Thyroid gland (tissue), 4 donors: ENCODE results near the gene EPYC. TPM values are rescaled to one million over a fixed set of nuclear protein-coding genes. Genes with fewer than 3 reads are reported as not detected.

ENCODE experiments used
- DNase-seq, 2 donors: peaks; one replicate each; pipeline ENCODE4 v3.0.0-alpha.2; 2019
- H3K27ac ChIP-seq, 3 donors: fragments of 200-600 bp; sonication (generic); 1 replicate in 2 of 3; 2 replicates in 1 of 3; pipeline ENCODE4 v1.5.1; 2016 to 2019; ENCODE audit warnings: mild to moderate bottlenecking in 1 of 3, moderate library complexity in 1 of 3
- H3K27me3 ChIP-seq: fragments of 200-600 bp; sonication (generic); one replicate; pipeline ENCODE4 v1.5.1; 2019
- H3K36me3 ChIP-seq, 2 donors: fragments of 200-600 bp; sonication (generic); one replicate each; pipeline ENCODE4 v1.5.1; 2016 to 2019
- H3K4me1 ChIP-seq, 2 donors: fragments of 200-600 bp; sonication (generic); one replicate each; pipeline ENCODE4 v1.5.1; 2017 to 2019
- H3K4me3 ChIP-seq, 3 donors: fragments of 200-600 bp; sonication (generic); replicated peaks in 1 of 3; 1 replicate in 2 of 3; 2 replicates in 1 of 3; pipeline ENCODE4 v1.5.1; 2016; ENCODE audit warnings: mild to moderate bottlenecking in 1 of 3
- H3K9me3 ChIP-seq: fragments of 200-600 bp; sonication (generic); one replicate; pipeline ENCODE4 v1.5.1; 2017
- POLR2A ChIP-seq, 2 donors: fragments of 450-650 bp; IDR thresholded peaks; one replicate each; pipeline ENCODE4 v1.6.1; 2017; ENCODE audit warnings: antibody characterized with exemption in 2 of 2, mild to moderate bottlenecking in 2 of 2, moderate library complexity in 1 of 2
- WGBS, 2 donors: methylation state at CpG; one replicate each; pipeline ENCODE4 v1.1.5; 2017; 5-methylcytosine and 5-hydroxymethylcytosine counted together
- intact Hi-C: fragments of 100-400 bp; cut with DNase I; formaldehyde crosslinking; loops from one replicate; pipeline ENCODE4 v1.15.1; 2023
- total RNA-seq, 4 donors: library from RNA; depleted of rRNA; stranded (reverse); fragments of >200 nt; gene quantifications; one replicate each; pipeline ENCODE4 v1.2.3, GENCODE V29; 2016
- TF ChIP-seq, protein P1 (sequence below), 6 experiments: fragments of 200-600 bp in 3 of 6; fragments of 450-650 bp in 3 of 6; sonication (generic) in 3 of 6; IDR thresholded peaks; one replicate each; pipeline ENCODE4 v1.5.1; 2016 to 2019; ENCODE audit warnings: antibody characterized with exemption in 6 of 6, mild to moderate bottlenecking in 2 of 6, inconsistent platforms in 1 of 6, moderate library complexity in 1 of 6

The EPYC gene
- total RNA-seq, 4 donors from 2014 or later, result not detected

DNA sequence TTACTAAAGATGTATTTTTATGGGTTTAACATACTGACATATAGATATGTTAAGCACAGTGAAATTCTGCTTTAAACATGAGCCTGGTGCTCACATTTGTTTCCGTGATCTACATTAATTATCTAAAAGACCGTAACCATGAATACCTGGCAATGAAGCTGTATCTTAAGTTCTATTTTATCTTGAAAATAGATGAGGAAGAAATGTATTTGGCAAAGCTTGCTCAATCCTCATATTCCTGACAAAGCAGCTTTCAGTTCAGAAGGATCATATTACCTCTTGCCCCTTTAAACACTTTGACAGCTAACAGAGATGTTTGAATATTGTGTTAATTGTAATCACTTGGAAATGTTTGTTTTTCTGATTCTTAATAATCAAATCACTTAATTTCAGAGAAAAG is 9.8 kb downstream of the EPYC start:
- 73 to 86% methylated on average over 2 of the region's 2 CpGs for WGBS, 2 donors
- Histone ChIP-seq H3K36me3 (no peaks in the 10 kb centered on the region), H3K4me3 (no peak overlapping the region), H3K27me3 (no peaks in the 10 kb centered on the region), H3K27ac (no peak overlapping the region), H3K9me3 (no peaks in the 10 kb centered on the region), H3K4me1 (no peaks in the 10 kb centered on the region)
- intact Hi-C loops, result no loop called here
- no peak for TF ChIP-seq POLR2A (IDR thresholded peaks at IDR 0.05)
- TF ChIP-seq, protein P1, sequence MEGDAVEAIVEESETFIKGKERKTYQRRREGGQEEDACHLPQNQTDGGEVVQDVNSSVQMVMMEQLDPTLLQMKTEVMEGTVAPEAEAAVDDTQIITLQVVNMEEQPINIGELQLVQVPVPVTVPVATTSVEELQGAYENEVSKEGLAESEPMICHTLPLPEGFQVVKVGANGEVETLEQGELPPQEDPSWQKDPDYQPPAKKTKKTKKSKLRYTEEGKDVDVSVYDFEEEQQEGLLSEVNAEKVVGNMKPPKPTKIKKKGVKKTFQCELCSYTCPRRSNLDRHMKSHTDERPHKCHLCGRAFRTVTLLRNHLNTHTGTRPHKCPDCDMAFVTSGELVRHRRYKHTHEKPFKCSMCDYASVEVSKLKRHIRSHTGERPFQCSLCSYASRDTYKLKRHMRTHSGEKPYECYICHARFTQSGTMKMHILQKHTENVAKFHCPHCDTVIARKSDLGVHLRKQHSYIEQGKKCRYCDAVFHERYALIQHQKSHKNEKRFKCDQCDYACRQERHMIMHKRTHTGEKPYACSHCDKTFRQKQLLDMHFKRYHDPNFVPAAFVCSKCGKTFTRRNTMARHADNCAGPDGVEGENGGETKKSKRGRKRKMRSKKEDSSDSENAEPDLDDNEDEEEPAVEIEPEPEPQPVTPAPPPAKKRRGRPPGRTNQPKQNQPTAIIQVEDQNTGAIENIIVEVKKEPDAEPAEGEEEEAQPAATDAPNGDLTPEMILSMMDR (IDR thresholded peaks at IDR 0.05), result no peak
- DNase-seq, result no peak

DNA sequence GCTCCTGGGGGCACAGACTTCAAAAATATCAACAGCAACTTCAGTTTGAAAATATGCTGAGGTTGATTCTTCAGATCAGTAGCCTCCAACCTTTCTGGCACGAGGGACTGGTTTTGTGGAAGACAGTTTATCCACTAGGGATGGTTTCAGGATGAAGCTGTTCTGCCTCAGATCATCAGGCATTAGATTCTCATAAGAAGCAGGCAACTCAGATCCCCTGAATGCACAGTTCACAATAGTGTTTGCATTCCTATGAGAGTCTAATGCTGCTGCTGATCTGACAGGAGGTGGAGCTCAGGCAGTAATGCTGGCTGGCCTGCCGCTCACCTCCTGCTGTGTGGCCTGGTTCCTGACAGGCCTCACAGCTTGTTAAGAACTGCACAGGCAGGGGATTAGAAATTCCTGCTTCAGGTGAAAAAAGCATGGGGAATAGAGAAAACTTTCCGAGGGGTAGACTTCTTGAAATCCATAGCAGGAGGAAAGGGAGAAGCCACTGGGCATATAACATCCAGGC is 12.8 kb downstream of the EPYC start:
- intact Hi-C loops, result no loop called here

DNA sequence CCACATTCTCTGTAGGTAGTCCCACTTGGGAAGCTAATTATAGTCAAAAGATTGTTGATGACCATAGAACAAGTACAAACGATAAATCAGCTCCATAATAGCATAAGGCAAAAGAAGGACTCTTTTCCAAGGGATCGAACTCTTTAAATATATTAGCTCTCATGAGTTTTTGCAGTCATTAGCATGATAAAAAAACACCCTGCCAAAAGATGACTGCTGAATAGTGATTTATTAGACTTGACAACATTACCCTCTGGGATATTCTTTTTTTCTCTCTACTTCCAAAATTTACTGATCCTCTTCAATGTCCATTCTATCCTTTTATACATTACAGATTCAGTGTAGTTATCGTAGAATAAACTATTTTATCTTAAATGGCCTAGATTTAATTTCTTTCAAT is 14.2 kb downstream of the EPYC start:
- 47 to 56% methylated on average over 3 of the region's 3 CpGs for WGBS, 2 donors
- no peaks in the 10 kb centered on the region for H3K4me1 ChIP-seq
- intact Hi-C loops, result no loop called here
- no peak overlapping the region for H3K4me3 ChIP-seq
- TF ChIP-seq, protein P1 (IDR thresholded peaks at IDR 0.05), result no peak
- no peak for TF ChIP-seq POLR2A (IDR thresholded peaks at IDR 0.05)
- H3K36me3 ChIP-seq, result no peaks in the 10 kb centered on the region
- no peaks in the 10 kb centered on the region for H3K27me3 ChIP-seq
- no peaks in the 10 kb centered on the region for H3K9me3 ChIP-seq
- no peak overlapping the region for H3K27ac ChIP-seq
- DNase-seq, result no peak

More for the DNA sequence above, 12.8 kb downstream of the EPYC start:
- no peaks in the 10 kb centered on the region for H3K36me3 ChIP-seq
- H3K27ac ChIP-seq, result no peak overlapping the region
- H3K27me3 ChIP-seq, result no peaks in the 10 kb centered on the region
- H3K4me1 ChIP-seq, result no peaks in the 10 kb centered on the region
- 71 to 92% methylated on average over 3 of the region's 3 CpGs for WGBS, 2 donors
- DNase-seq, result no peak
- no peak overlapping the region for H3K4me3 ChIP-seq
- no peak for TF ChIP-seq POLR2A (IDR thresholded peaks at IDR 0.05)
- TF ChIP-seq, protein P1 (IDR thresholded peaks at IDR 0.05), result no peak
- no peaks in the 10 kb centered on the region for H3K9me3 ChIP-seq

DNA sequence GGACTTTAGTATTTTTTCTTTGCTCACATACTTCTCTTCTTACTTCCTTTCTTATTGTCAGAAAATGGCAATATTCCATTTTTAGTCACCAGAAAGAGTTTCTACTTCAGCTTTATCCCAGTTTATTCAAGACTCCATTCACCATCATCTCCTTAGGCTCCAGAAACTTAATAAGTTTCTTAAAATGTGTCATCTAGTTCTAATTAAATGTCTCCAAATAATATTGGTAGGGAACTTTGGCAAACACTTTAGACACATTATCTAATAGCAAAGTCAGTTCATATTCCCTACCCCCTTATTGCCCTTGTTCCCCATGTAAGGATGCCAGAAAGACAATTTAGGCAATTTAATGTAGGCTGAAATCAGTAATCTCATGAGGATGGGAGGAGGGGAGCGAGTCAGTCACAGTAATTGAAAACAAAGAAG is 15.1 kb downstream of the EPYC start:
- intact Hi-C loops, result loop anchor here (10.0 kb wide), 1 partner anchor 355 kb away; no protein-coding TSS in a partner anchor
- Histone ChIP-seq H3K4me1 (no peaks in the 10 kb centered on the region), H3K27ac (no peak overlapping the region), H3K9me3 (no peaks in the 10 kb centered on the region), H3K27me3 (no peaks in the 10 kb centered on the region), H3K36me3 (no peaks in the 10 kb centered on the region), H3K4me3 (no peak overlapping the region)
- DNase-seq, result no peak
- WGBS, 2 donors, result 76 to 79% methylated on average over 1 of the region's 1 CpG
- TF ChIP-seq, protein P1 (IDR thresholded peaks at IDR 0.05), result no peak
- TF ChIP-seq POLR2A (IDR thresholded peaks at IDR 0.05), result no peak

DNA sequence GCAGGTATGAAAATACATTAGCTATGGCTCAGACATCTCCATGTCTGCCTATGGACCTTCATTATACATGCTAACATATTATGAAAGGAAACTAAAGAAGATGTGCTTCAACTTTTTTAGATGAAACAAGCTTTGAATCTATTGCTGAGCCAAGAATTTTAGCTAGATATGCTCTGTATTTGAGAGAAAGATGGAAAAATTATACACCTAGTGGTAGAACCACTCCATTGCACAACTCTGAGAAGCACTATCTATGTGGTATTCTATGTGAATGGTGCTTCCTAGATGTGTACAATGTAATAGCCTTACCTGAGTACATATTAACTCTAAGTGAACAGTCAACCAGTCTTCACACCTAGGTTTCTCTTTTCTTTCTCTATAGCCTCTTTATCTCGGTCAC is 17.3 kb downstream of the EPYC start:
- intact Hi-C loops, result loop anchor here (10.0 kb wide), 1 partner anchor 357 kb away; no protein-coding TSS in a partner anchor
- no peak for TF ChIP-seq POLR2A (IDR thresholded peaks at IDR 0.05)
- TF ChIP-seq, protein P1 (IDR thresholded peaks at IDR 0.05), result peak in 1 of 6 experiments; percentile 3
- H3K4me1 ChIP-seq, result no peaks in the 10 kb centered on the region
- H3K27me3 ChIP-seq, result no peaks in the 10 kb centered on the region
- H3K4me3 ChIP-seq, result no peak overlapping the region
- DNase-seq, result no peak
- no peak overlapping the region for H3K27ac ChIP-seq
- 92 to 96% methylated on average over 1 of the region's 1 CpG for WGBS, 2 donors
- no peaks in the 10 kb centered on the region for H3K9me3 ChIP-seq
- no peaks in the 10 kb centered on the region for H3K36me3 ChIP-seq
